ENCODE measurements around the gene KIF18B. TPM values are rescaled to one million over a fixed set of nuclear protein-coding genes. Genes with fewer than 3 reads are reported as not detected.

KIF18B gene
- total RNA-seq, 4 donors from 2014 or later = 0.72 TPM; not detected in 3

DNA sequence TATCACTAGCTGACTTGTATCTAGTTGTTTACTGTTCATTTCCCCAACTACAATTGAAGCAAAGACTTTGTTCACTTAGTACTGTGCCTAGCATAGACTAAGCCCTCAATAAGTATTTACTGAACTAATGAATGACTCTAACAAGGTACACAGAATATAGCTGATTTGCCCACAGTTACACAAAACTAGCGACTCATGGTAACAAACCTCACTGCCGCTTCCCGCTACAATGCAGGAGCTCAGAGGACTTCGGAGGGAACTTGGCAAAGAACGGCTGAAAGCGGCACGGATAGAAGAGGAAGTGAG lies 48.9 kb downstream of the KIF18B start:
- ATAC-seq (ENCODE audit: low FRiP score) (no peak), DNase-seq (ENCODE audit: low spot score) (no peak)
- TF ChIP-seq, protein P1, sequence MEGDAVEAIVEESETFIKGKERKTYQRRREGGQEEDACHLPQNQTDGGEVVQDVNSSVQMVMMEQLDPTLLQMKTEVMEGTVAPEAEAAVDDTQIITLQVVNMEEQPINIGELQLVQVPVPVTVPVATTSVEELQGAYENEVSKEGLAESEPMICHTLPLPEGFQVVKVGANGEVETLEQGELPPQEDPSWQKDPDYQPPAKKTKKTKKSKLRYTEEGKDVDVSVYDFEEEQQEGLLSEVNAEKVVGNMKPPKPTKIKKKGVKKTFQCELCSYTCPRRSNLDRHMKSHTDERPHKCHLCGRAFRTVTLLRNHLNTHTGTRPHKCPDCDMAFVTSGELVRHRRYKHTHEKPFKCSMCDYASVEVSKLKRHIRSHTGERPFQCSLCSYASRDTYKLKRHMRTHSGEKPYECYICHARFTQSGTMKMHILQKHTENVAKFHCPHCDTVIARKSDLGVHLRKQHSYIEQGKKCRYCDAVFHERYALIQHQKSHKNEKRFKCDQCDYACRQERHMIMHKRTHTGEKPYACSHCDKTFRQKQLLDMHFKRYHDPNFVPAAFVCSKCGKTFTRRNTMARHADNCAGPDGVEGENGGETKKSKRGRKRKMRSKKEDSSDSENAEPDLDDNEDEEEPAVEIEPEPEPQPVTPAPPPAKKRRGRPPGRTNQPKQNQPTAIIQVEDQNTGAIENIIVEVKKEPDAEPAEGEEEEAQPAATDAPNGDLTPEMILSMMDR (IDR thresholded peaks at IDR 0.05) = no peak

DNA sequence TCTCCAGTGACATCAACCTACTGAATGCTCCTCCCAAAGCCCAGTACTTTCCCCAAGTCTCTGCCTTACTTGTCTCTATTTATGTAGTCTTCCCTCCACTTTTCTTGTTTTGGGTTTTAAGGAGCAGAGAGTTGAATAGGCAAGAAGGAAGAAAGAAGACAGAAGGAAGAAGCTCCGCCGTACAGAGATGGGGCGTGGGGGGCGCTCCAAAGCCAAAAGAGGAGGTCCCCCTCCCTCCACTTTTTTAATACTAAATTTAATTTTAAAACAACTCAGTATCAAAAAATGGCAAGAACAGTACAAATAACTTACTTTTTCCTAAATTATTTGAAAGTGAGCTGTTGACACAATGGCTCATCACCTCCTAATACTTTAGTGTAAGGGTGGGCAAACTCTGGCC lies 52.9 kb downstream of the KIF18B start:
- DNase-seq (ENCODE audit: low spot score) = no peak
- no peak for ATAC-seq (ENCODE audit: low FRiP score)
- TF ChIP-seq, protein P1 (IDR thresholded peaks at IDR 0.05) = no peak

DNA sequence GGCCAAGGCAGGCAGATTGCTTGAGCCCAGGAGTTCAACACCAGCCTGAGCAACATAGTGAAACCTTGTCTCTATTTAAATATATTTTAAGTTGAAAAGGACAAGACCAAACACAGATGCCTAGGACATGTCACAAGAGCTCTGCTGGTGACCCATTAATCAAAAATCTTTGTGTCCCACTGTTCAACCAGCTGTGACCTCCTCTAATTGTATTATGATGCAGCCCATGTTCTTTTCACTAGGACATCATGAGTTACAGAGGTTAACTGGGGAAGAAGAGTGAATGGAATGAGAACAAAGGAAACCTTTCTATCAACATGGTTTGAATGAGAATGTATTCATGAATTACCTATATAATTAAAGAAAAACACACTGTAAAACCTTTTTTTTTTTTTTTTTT lies 55.3 kb downstream of the KIF18B start:
- TF ChIP-seq, protein P1 (IDR thresholded peaks at IDR 0.05) = no peak

DNA sequence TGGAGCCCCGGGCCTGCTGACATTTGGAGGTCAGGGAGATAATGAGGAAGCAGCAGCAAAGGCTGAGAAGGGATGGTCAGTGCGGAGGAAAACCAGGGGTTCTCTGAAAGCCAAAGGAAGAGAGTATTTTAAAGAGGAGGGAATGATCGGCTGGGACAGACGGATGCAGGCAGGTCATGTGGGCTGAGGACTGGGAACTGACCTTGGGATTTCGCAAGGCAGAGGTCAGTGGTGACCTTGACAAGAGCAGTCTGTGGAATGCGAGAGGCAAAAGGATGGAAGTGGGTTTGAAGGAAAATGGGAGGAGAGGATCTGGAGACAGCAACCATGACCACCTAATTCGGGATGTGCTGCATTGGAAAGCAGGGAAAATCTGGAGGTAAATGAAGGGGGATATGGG lies 58.6 kb downstream of the KIF18B start:
- DNase-seq (ENCODE audit: low spot score) = no peak
- no peak for ATAC-seq (ENCODE audit: low FRiP score)
- TF ChIP-seq, protein P1 (IDR thresholded peaks at IDR 0.05) = no peak

More for the DNA sequence above, 55.3 kb downstream of the KIF18B start:
- no peak for DNase-seq (ENCODE audit: low spot score)
- no peak for ATAC-seq (ENCODE audit: low FRiP score)

DNA sequence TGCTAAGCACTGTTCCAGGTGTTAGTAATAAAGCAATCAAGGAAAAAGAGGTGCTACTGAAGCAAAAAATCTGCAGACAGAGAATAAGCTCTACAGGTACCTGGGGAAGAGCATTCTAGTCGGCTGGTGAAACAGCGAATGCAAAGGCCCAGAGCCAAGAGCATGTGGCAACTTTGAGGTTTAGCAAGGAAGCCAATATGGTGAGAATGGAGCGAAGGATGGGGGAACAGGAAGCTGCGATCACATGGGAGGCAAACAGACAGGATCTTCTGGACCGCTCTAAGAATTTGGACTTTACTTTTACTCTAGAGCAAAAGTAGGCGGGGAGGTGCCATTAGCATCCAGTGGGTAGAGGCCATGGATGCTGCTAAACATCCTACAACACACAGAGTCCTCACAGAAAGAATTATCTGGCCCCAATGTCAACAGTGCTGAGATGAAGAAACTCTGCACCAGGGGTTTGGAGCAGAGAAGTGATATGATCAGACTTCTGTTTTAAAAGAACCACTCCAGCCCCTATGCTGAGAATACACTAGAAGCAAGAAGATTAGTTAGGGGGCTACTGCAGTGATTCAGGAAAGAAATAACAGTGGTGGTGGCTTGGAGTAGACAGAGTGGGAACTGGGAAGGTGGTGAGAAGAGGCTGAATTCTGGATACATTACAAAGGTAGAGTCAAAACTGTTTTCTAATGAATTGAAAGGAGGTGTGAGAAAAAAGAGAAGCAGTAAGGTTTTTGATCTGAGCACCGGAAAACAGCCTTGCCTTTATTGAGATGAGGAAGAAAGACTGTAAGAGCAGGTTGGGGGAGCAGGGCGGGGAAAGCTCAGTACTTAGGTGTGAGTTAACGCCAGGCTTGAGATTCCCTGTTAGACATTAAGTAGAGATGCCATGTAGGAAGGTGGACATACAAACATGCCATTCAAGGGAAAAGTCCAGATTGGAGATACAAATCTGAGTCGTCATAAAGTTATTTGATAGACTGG lies 59.3 kb downstream of the KIF18B start:
- no peak for DNase-seq (ENCODE audit: low spot score)
- TF ChIP-seq, protein P1 (IDR thresholded peaks at IDR 0.05) = no peak
- ATAC-seq (ENCODE audit: low FRiP score) = no peak

DNA sequence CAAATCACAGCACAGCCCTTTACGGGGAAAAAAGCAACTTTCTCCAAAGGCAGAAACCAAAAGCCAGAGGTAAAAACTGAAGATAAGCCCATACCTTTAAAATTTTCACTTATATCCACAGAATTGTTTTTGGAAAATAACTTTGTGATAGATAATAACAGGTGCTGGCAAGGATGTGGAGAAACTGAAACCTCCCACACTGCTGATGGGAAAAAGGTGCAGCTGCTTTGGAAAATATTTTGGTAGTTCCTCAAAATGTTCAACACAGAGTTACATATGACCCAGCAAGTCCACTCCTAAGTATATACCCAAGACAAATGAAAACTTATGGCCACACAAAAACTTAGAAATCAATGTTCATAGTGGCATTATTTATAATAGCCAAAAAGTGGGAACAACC lies 60.6 kb downstream of the KIF18B start:
- no peak for ATAC-seq (ENCODE audit: low FRiP score)
- TF ChIP-seq, protein P1 (IDR thresholded peaks at IDR 0.05) = no peak
- no peak for DNase-seq (ENCODE audit: low spot score)

DNA sequence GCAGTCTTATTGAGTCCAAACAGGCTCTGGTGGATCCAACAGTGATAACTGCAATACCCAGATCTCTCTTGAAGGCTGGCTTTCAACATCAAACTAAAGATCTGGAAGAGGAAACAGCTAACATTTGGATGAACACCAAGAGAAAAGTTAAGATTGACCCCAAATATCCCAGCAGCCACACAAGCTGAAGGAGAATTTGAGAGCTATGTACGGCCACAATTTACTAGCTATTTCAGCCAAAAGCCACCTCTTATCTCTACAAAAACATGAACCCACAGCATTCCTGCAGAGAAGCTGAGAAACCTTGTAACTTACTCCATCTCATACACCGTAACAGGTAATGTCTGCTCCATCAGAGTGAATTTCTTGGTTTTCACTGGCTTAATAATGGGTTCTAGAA lies 62.6 kb downstream of the KIF18B start:
- DNase-seq (ENCODE audit: low spot score) (no peak), ATAC-seq (ENCODE audit: low FRiP score) (no peak)
- TF ChIP-seq, protein P1 (IDR thresholded peaks at IDR 0.05) = no peak

Data from omental fat pad (tissue), 4 donors.